GM21717 (cell line): ENCODE measurements around the gene VSX2.

Source experiments
- ATAC-seq: cut with Tn5 transposase; IDR thresholded peaks from one replicate; pipeline ENCODE4 v1.9.1; 2021; ENCODE audit warnings: mild to moderate bottlenecking, moderate library complexity; ENCODE audit not compliant: unreplicated experiment

Gene VSX2

DNA sequence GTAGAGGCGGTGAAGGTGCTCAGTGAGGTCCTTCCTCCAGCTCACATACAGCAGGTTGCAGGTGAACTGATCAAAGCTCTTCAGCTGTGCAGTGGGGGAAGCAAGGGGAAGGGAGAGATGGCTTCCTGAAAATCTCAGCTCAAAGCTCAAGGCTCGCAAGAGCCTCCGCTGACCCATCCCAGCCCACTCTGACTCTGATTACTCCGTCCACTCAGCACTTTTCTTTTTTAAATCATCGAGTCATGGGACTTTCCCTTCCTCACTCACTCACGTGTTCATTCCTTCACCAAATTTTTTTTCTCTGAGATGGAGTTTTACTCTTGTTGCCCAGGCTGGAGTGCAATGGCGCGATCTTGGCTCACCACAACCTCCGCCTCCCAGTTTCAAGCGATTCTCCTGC is 58.7 kb downstream of the VSX2 start:
- ATAC-seq = no peak

DNA sequence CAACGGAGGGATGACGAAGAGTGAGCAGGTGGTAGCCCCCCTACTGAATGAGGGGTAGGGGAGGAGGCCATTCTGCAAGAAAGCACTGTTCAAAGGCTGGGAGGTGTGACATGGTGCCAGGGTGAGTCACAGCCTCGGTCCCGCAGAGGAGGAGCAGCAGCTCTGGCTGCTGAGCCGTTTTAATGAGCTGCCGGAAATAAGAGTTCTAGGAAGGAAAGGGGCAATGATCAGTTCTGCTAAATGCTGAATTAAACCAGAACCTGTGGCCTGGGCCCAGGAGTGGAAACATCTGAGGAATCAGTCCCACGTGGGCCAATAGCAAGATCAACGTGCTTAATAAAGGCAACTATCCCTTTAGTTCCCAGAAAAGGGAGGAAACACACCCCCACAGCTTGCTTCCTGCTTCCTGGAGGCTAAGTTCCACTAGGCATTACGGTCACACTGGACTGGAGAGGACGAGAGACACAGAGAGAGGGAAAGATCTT is 59.9 kb downstream of the VSX2 start:
- no peak for ATAC-seq

DNA sequence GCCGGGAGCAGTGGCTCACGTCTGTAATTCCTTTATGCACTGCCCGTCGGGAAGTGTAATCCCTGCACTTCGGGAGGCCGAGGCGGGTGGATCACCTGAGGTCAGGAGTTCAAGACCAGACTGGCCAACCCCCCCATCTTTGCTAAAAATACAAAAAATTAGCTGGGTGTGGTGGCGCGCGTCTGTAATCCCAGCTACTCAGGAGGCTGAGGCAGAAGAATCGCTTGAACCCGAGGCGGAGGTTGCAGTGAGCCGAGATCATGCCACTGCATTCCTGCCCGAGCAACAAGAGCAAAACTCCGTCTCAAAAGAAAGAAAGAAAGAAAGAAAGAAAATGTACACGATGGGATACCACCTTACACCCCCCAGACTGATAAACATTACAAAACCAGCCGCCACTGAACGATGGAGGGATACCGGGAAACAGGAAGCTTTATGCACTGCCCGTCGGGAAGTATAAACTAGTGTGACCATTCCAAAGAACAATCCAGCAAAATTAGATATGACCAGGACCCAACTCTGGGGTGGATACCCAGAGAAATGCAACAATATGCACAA is 62.4 kb downstream of the VSX2 start:
- ATAC-seq = no peak

DNA sequence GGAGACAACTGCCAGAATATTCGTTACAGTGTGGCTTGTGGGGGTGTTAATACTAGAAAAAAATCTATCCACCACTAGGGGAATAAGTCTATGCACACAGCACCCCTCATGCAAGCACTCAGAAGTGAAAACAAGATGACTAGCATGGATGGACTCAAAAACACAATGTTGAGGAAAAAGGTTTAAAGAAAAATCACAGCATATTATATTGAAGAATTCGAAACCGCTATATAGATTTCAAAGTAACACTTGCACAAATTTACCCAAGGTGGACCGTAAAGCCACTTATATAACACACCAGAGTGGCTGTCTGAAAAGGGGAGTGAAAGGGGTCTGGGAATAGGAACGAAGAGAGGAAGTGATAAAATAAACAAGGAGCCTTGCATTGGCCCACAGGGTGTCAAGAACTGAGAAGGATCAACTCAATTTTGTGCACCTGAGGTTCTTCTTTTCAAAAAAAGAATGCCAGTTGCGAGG is 62.9 kb downstream of the VSX2 start:
- peak; percentile 40 for ATAC-seq

DNA sequence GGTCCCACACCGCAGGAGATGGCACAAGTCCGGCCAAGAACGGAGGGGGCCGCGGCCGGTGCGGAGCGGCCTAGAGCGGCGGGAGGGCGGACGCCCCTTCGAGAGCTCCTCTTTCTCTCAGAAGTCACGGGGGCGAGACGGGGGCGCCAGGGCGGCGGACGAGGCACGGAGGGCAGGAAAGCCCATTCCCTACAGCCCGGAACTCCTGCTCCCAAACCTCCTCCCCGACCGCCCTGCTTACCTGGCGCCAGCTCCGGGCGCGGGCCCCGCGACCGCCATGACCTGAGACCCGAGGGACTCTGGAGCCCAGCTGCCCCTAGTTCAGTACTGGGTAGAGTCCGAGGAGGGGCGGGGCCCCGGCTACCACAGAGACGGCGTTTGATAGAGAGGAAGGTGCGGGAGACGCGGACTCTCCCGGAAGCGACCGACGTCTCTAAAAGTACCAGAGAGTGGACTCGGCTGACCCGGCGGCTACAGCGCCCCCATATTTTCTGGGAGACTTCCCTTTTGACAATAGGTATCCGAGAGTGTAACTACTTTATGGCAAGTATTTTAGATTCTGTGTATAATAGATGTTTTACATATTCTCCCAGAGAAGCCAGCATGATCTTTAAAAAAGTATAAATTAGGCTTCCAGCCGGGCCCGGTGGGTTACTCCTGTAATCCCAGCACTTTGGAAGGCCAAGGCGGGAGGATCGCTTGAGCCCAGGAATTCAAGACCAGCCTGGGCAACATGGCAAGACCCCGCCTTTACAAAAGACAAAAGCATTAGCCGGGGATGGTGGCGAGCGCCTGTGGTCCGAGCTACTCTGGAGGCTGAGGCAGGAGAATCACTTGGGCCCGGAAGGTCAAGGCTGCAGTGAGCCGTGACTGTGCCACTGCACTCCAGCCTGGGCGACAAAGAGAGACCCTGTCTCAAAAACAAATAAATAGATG is 63.7 kb downstream of the VSX2 start, which contains the start of gene ABCD4:
Gene ABCD4 (minus strand): TSS at position 301 of the 936 bp plus-strand sequence. CDS start 22 bp downstream, at position 279.
- peak; percentile 95 for ATAC-seq

DNA sequence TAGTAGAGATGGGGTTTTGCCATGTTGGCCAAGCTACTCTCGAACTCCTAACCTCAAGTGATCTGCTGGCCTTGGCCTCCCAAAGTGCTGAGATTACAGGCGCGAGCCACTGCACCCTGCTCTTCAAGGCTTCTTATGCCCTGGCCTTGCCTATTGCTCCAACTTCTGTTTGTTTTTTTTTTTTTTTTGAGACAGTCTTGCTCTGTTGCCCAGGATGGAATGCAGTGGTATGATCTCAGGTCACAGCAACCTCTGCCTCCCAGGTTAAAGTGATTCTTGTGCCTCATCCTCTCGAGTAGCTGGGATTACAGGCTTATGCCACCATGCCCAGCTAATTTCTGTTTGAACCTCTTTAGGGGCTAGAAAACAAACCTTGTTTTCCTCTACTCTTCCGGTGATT is 69.4 kb downstream of the VSX2 start:
- ATAC-seq = no peak

DNA sequence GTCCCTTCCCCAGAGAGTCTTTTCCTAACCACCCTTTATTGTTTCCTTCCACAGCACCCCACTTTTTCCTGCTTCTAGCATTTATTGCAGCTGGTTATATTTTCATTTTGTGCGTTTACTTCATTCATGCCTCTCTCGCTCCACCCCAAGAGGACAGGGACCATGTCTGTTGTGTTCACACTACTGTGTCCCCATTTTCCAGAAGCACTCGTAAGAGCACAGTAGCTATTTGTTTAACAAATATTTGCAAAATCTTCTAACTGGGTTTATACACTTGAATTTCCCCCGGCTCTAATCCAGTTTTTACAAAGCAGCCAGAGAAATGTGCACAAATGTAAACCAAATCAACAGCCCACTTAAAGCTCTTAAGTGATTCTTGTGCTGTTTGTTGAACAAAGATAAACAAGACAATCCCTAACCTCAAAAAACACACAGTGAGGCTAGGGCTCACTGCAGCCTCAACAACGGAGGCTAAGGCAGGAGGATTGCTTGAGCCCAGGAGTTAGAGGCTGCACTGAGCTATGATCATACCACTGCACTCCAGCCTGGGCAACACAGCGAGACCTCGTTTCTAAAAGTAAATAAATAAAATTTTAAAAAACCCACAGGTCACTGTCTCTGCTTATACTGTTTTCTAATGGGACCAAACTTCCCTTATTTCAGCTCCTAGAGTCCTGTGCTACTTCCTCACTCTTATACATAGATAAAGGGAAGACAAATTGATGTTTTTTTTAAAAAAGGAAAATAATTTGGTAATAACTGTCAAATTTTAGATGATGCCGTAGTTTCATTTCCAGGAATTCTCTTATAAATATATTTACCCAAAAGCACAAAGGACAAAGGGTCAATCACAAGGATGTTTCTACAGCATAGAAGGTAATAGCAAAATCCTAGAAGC is 70.1 kb downstream of the VSX2 start:
- no peak for ATAC-seq

DNA sequence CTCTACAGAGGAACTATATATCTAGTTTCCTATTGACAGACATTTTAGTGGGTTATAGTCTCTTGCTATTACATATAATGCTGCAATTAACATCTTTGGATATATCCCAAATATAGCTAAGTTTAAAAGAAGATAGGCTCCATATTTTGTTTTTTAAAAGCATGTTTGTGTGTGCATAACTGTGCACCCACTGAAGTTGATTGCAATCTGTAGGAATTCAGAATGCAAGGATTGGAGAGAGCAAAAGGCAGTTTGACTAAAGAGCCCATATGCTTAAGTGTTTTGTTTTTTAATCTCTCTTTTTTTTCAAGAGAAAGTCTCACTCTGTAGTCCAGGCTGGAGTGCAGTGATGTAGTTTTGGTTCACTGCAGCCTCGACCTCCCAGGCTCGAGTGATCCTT is 72.9 kb downstream of the VSX2 start:
- no peak for ATAC-seq
